ENCODE results near the gene MTCL1. TPM values are rescaled to one million over a fixed set of nuclear protein-coding genes. Genes with fewer than 3 reads are reported as not detected.

Gene MTCL1
- total RNA-seq, 2 donors from 2014 or later: 11.2 to 73.1 TPM

DNA sequence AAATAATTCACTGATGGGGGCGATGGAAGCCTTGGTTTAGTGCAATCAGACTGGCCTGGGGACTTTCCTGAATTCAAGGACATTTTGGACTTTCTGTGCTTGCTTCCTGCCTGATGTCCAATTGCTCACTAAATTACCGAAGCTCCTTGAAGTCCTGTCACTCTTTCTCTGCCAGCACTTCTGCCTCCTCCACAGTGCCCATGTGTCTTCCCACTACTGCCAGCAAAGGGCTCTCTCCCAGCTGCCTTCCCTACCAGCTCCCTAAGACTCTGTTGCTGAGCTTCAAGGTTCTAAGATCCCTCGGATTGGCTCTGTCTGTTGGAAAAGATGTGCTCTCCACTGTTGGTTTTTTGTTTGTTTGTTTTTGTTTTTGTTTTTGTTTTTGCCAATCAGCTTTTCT, 158.1 kb downstream of the MTCL1 start:
- Histone ChIP-seq H3K4me1 (replicated peaks) (no peaks in the 10 kb centered on the region), H3K27me3 (replicated peaks; ENCODE audit: insufficient read depth) (no peaks in the 10 kb centered on the region), H3K36me3 (no peaks in the 10 kb centered on the region), H3K4me3 (no peak overlapping the region), H3K9me3 (no peaks in the 10 kb centered on the region), H3K27ac (no peak overlapping the region)
- 91% methylated on average over 3 of the region's 3 CpGs for WGBS
- DNase-seq (ENCODE audit: low spot score): no peak
- intact Hi-C loops (cut with DNase I): no loop called here
- TF ChIP-seq, protein P1, sequence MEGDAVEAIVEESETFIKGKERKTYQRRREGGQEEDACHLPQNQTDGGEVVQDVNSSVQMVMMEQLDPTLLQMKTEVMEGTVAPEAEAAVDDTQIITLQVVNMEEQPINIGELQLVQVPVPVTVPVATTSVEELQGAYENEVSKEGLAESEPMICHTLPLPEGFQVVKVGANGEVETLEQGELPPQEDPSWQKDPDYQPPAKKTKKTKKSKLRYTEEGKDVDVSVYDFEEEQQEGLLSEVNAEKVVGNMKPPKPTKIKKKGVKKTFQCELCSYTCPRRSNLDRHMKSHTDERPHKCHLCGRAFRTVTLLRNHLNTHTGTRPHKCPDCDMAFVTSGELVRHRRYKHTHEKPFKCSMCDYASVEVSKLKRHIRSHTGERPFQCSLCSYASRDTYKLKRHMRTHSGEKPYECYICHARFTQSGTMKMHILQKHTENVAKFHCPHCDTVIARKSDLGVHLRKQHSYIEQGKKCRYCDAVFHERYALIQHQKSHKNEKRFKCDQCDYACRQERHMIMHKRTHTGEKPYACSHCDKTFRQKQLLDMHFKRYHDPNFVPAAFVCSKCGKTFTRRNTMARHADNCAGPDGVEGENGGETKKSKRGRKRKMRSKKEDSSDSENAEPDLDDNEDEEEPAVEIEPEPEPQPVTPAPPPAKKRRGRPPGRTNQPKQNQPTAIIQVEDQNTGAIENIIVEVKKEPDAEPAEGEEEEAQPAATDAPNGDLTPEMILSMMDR (IDR thresholded peaks at IDR 0.05): no peak
- TF ChIP-seq POLR2AphosphoS5 (IDR thresholded peaks at IDR 0.05) (no peak), POLR2A (IDR thresholded peaks at IDR 0.05) (no peak)

DNA sequence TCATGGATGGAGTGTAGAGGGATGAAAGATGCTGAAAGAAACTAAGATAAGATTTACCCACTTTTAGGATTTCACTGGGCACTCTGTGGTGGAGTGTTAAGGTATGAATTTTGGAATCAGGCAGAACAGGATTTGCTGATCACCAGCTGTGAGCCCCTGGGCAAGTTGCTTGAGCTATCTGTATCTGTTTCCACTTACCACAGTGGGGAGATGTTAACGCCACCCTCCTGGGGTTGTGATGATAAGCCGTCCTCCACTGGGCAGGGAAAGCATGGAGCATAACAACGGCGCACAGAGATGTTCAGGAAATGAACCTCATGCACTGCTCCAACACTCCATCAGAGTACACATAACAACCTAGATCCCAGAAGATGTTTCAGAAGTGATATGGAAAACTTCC, 160.6 kb downstream of the MTCL1 start:
- no peaks in the 10 kb centered on the region for H3K9me3 ChIP-seq
- H3K4me3 ChIP-seq: no peak overlapping the region
- DNase-seq (ENCODE audit: low spot score): no peak
- no peak for TF ChIP-seq POLR2A (IDR thresholded peaks at IDR 0.05)
- no peak overlapping the region for H3K27ac ChIP-seq
- H3K27me3 ChIP-seq (replicated peaks; ENCODE audit: insufficient read depth): no peaks in the 10 kb centered on the region
- H3K36me3 ChIP-seq: no peaks in the 10 kb centered on the region
- WGBS: 96% methylated on average over 4 of the region's 4 CpGs
- no peaks in the 10 kb centered on the region for H3K4me1 ChIP-seq (replicated peaks)
- intact Hi-C loops (cut with DNase I): no loop called here

DNA sequence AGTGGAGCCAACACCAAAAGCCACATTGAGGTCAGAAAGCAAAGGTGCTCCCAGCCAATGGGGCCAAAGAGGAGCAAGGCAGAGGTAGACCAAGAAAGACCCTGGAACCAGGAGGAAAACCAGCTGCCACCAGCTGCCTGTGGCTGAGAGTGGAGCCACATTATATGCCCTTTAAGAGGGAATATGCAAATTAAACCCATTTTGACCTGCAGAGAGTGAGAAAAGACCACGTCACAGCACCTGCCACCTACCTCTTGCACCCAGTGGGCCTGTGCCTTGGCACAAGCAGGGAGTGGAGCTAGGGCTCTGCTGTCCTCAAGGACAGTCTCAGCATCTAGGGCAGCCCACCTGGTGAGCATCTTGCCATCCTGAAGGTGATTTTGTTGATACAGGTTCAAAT, 161.3 kb downstream of the MTCL1 start:
- TF ChIP-seq, protein P1 (IDR thresholded peaks at IDR 0.05): no peak
- TF ChIP-seq POLR2AphosphoS5 (IDR thresholded peaks at IDR 0.05) (no peak), POLR2A (IDR thresholded peaks at IDR 0.05) (no peak)
- intact Hi-C loops (cut with DNase I): no loop called here
- Histone ChIP-seq H3K36me3 (no peaks in the 10 kb centered on the region), H3K4me3 (no peak overlapping the region), H3K4me1 (replicated peaks) (no peaks in the 10 kb centered on the region), H3K27ac (no peak overlapping the region), H3K27me3 (replicated peaks; ENCODE audit: insufficient read depth) (no peaks in the 10 kb centered on the region), H3K9me3 (no peaks in the 10 kb centered on the region)
- 85% methylated on average over 1 of the region's 1 CpG for WGBS
- no peak for DNase-seq (ENCODE audit: low spot score)

DNA sequence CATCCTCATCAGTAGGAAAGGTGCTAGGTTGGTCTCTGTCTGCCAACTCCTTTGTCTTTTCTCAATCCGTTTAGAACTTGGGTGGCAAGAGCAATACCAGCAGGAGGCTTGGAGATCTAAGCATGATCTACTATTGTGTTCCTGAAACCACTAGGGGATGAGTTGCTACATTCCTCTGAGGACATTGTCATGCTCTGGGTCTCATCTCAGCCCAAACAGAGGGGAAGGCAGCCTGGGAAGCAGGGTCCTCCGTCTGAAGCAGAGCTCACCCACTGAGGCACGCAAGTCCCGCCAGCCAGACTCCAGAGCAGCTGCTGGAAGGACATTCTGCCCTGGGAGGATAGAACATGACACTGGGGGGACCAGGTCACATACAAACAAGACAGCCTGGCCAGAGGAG, 162.9 kb downstream of the MTCL1 start:
- H3K36me3 ChIP-seq: no peaks in the 10 kb centered on the region
- DNase-seq (ENCODE audit: low spot score): no peak
- no peak overlapping the region for H3K27ac ChIP-seq
- no peak overlapping the region for H3K4me3 ChIP-seq
- no peaks in the 10 kb centered on the region for H3K4me1 ChIP-seq (replicated peaks)
- H3K27me3 ChIP-seq (replicated peaks; ENCODE audit: insufficient read depth): no peaks in the 10 kb centered on the region
- H3K9me3 ChIP-seq: no peaks in the 10 kb centered on the region
- WGBS: 79% methylated on average over 4 of the region's 4 CpGs
- intact Hi-C loops (cut with DNase I): no loop called here
- no peak for TF ChIP-seq POLR2A (IDR thresholded peaks at IDR 0.05)
- no peak for TF ChIP-seq POLR2AphosphoS5 (IDR thresholded peaks at IDR 0.05)
- TF ChIP-seq, protein P1 (IDR thresholded peaks at IDR 0.05): no peak

DNA sequence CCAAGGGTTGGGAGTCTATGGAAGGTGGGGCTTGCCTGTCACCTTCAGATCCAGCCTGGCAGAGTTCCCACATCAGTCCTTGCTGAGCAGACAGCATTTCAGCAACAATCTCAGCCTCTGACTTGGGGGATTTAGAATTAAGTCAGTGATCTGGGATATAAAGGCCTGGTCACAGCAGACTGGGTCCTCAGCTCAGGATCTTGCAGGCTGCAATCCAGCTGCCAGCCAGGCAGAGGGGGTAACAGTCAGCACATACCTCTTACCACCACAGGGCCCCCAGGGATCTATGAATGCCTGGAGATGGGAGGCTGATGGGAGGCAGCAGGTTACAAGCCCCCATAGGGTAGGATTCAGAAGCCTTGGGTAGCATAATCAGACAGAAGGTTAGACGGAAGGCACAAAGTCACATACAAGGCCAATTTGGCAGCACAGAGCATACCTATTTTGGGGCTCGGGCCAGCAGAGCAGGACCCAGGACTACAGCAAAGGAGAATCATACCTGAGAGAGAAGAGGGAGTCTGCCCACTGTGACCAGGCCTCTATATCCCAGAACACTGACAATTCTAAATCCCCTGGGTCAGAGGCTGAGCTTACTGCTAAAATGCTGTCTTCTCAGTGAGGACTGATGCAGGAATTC, 163.5 kb downstream of the MTCL1 start:
- no peaks in the 10 kb centered on the region for H3K4me1 ChIP-seq (replicated peaks)
- no peaks in the 10 kb centered on the region for H3K9me3 ChIP-seq
- 97% methylated on average over 2 of the region's 2 CpGs for WGBS
- TF ChIP-seq, protein P1 (IDR thresholded peaks at IDR 0.05): no peak
- no peak for DNase-seq (ENCODE audit: low spot score)
- H3K27ac ChIP-seq: no peak overlapping the region
- H3K4me3 ChIP-seq: no peak overlapping the region
- no peaks in the 10 kb centered on the region for H3K27me3 ChIP-seq (replicated peaks; ENCODE audit: insufficient read depth)
- no peaks in the 10 kb centered on the region for H3K36me3 ChIP-seq
- intact Hi-C loops (cut with DNase I): no loop called here
